ENCODE data around the gene POMT2. TPM values are rescaled to one million over a fixed set of nuclear protein-coding genes. Genes with fewer than 3 reads are reported as not detected.

The POMT2 gene
- polyA plus RNA-seq, 1 donor = 24.4 TPM

DNA sequence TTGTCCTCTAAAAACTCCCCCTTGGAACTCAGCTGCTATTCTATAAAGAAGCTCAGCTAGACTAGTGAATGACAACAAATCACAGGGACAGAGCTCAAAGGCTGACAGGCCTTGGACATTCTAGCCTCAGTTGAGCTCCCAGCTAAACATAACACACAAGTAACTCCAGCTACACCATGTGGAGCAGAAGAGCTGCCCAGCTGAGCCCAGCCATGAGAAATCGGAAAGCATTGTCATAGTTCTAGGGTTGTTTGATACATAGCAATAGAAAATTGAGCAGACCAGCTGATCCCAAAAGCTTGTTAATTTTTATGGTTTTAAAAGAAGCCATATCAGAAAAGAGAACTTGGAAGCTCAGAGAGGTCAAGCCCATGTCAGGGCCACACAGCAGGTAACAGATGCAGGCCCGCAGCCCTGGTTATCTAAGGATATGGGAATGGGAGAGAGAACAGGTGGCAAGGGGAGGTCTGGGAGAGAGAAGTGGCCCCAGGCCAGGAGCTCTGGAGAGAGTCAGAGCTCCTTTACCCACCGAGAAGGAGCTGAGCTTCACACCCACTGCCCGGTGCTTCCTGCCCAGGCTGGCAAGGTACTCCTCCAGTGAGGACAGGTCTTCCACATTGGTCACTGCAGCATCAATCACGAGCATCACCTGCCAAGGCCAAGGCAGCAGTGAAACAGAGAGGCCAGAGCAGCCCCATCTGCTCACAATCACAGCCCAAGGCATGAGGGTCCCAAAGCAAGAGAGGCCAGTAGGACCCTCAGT, 52.6 kb downstream of the POMT2 start:
- no peak for DNase-seq (ENCODE audit: low read depth)

DNA sequence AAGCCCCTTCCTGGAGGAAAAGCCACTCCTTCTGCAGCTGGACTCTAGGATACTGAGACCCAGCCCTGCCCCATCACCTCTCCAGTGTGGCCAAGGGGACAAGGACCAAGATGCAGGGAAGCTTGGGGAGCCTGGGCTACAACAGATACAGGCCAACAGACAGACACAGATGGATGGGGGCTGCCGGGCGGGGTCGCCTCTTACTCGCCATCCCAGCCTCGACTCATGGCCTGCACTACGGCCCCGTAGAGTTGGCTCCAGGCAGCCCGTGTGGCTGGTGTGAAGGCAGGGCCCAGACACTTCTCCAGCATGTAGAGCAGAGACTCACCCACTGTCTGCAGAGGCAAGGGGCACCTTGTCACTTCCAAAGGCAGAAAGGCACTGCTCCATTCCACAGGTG, 54.3 kb downstream of the POMT2 start:
- no peak for DNase-seq (ENCODE audit: low read depth)

DNA sequence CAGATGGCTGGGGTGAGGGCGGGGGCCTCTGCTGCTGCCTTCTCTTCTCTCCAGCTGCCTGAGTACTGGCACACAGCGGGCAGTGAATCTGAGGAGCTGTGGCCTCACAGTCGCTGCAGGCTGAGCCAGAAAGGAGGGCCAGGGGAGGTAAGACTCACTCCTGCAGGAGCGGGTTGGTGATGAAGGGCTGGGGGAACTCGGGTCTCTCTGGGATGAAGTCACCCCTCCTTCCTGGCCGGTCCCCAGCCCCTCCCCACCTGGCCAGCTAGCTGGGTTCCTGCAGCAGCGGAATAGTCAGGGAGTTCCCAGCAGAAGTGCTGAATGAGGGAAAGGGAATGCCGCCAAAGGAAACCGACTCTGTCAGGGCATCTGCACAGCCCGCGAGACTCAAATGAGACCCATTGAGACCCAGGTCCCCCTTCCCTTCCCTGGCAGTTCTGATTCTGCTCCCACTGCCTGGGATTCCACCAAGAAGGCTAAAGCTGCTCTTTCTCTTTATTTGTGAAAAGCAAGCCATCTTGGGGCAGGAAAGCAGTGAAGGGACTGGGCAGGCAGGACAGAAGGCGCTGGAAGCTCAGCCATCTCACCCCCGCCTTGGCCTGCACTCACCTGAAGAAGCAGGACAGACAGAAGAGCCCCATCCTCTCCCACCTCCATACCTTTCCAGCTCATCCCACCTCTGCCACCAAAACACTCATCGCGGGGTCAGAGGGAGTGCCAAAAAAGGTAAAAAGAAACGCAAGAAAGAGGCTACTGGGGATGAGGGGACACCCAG, 54.9 kb downstream of the POMT2 start:
- no peak for DNase-seq (ENCODE audit: low read depth)

DNA sequence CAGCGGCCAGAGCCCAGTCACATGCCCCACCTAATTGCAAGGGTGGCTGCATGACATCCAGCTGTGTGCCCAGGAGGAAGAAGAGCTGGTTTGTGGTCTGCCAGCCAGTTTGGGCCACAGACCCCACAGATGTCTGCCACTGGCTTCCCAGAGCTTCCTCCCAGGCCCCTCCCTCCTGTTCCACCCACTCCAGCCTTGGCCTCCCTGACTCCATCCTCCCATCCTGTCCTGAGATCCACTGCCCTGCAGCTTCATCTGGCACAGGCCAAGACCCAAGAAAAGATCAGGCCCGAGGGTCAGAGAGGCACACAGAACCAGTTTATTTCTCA, 55.5 kb downstream of the POMT2 start:
- no peak for DNase-seq (ENCODE audit: low read depth)

DNA sequence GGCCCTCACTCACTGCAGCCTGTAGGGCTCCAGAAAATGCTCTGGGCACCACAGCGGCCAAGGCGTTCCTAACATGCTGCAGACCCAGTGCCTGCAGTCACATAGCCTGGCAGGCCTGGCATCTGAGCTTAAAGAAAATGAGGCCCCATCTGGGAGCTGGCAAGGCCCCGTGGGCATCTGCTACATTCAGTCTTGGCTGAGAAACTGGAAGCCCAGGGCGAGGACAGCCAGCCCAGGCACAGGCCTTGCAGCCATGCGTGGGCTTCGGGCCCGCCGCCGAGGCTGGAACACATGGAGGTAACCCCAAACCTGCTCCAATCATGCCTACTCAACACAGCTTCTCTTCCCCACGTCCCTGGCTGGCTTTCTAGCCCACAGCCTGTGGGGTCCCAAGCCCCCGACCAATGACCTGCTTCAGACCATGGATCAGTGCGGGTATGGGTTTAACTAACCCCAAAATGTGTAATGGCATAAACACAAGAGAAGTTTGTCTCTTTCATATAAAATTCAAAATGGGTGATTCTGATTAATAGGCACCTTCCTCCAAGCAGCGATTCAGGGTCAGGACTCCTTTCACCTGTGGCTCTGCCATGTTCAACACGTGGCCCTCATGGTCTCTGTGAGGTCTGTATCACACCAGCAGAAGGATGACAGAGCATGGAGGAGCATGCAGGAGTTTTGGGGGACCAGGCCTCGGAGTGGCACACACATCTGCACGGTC, 56.1 kb downstream of the POMT2 start:
- DNase-seq (ENCODE audit: low read depth) = no peak

DNA sequence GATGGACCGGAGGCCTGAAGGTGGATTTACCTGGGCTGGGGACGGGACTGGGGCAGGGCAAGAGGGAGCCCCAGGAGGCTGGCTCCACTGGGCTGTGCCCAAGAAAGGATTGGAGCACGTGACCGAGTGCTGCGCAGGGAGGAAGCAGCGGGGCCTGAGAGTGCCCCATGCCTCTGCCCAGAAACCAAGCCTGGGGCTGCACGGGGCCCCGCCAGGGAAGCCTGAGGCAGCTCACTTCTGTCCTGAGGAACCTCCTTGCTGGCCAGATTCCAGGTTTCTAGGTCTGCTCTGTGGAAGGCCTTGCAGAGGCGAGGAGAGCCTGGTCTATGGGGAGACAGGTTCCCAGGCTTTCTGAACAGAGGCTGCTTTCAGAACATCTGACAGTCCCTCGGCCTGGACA, 60.1 kb downstream of the POMT2 start:
- no peak for DNase-seq (ENCODE audit: low read depth)

DNA sequence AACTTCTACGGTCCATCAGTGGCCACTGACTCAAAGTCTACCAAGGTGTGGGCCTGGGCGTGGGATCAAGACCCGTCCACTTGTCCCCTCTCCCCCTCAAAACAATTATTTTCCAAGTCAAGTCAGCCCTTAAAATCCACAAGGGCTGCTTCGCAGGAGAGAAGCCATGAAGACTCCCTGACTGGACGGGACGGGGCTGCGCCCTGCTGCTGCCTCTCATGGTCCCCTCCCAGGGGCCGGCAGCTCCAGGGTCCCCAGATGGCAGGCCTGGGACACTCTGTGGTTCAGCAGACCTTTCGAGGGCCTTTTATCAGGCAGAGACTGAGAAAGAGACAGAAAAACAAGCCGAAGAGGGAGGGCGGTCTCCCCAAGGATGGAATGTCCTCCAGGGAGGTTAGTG, 60.5 kb downstream of the POMT2 start:
- no peak for DNase-seq (ENCODE audit: low read depth)

DNA sequence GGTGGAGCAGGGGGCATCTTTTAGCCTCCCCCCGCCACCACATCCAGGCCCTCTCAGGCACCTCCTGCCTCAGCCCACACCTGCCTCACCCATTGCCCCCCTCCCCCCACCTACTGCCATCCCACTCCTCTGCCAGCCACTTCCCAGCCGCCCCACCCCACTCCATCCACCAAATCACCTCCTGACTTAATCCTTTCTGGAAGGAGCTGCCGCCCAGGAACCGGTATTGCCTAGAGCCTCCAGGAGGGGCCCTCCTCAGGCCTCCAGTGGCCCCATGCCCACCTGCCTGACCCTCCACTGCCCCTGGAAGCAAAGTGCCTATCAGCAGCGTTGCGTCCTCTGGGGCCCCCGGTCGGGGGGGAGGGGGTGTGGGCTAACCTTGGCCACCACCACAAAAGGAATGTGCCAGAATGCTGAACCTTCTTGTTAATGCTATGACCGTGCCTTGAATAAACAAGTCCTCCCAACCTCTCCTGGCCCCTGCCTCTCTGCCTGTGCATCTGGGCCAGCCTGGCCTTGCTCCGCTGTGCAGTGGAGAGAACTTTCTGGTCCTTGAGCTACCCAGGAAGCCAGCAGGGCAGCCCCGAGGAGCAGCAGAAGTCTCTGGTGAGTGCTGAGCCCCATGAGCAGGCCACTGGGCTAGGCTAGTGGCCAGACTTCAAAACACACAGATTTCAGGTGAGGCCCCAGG, 61.5 kb downstream of the POMT2 start:
- DNase-seq (ENCODE audit: low read depth) = no peak

DNA sequence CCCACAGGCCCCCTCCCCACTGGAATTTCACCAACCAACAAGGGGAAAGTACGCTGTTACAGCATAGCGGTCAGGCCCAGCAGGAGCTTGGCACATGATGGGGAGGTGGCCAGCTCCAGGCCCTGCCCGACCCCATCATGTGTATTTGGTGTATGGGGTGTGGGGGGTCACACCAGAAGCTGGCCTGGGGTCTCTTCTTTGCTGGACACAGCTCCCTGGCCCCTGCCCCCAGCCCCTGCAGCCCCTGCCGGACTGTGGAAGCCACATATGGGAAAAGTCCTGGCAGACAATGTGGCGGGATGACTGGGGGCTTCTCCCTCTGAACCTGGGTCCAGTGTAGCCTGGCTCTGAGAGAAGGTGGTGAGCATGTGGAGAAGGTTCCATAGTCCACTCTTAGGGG, 62.1 kb downstream of the POMT2 start:
- DNase-seq (ENCODE audit: low read depth) = no peak

DNA sequence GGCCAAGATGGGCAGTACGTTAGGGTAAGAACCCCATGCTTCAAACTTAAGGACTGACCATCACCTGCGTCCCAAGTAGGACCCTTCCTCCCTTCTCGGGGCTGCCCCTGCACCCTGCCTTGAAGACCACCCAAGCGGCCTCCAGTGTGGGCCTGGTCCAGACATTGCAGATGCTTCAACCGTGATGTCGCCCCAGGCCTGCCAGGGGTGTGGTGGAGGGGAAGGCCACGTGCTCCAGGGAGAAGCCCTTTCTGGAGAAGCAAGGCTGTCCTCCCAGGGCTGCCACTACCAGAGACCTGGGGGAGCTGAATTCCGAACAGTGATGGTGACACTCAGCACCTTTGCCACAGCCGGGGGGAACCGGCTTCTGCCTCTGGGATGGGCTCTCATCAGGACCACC, 63.0 kb downstream of the POMT2 start:
- no peak for DNase-seq (ENCODE audit: low read depth)

DNA sequence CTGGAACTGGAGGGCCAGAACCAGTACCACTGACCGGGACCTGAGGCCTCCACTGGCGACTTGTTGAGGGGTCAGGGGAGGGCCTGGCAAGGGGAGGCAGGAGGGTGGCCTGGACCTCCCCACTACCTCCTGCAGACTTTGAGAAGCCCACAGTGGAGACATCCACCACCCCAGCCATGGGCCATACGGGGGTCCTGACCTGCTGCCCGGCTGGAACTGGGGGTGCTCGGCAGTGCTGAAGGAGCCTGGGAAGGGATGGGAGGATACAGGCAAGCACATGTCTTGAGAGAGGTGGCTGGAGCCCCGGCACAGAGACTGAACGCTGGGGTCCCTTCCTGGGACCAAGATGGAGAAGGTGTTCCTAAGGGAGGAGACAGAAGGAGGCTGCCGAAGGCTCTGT, 64.0 kb downstream of the POMT2 start:
- DNase-seq (ENCODE audit: low read depth) = no peak

DNA sequence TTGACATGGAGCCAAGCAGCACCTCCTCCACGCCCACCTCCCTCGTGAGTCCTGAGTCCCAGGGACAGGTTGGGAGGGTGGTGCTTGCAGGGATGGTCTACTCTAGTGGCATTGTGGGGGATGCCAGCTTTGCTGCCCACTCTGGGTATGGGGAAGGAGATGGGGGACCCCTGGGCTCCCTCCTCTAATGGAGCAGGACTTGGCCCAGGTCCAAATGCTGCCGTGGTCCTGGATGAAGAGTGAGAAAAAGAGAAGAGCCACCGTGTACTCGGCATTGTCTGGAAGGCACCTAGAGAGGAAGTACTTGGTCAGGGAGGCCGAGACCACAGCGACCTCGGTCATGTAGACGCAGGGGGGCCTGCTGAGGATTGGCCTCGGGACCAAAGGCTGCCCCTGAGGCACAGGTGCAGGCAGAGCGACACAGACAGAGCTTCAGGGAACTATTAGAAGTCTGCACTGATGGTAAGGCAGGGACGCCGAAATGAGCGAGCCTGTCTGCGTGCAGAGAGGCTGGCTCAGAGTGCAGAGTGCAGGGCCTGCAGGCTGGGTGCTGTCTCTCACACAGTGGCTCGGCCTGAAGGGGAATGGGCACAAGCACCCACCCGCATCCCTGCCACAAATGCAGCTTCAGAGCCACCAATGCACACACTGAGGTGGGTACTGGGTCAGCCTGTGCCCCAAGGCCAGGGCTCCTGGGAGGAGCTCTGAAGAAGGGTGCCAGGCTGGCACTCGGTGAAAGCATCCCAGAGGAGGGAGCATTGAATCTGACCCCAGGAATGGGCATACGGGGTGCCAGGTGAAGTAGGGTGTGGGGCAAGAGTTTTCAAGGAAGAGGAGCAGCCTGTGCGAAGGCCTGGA, 67.1 kb downstream of the POMT2 start:
- DNase-seq (ENCODE audit: low read depth) = no peak

DNA sequence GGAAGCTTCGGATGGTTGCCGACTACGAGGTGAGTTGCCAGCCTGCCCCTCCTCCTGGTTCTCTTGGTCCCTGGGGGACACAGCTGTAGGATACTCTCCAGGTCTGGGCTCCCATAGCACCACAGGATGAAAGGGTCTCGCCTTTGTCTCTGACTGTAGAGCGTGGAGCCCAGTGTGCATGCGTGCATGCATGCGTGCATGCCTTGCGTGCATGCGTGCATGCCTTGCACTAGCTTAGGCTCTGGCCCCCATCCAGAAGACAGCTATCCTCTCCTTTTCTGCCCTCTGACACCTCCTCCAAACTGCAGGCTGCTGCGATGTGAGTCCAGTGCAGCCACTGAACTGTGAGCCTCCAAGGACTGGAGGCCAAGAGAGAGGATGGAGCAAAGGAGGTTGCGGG, 68.8 kb downstream of the POMT2 start:
- DNase-seq (ENCODE audit: low read depth) = no peak

DNA sequence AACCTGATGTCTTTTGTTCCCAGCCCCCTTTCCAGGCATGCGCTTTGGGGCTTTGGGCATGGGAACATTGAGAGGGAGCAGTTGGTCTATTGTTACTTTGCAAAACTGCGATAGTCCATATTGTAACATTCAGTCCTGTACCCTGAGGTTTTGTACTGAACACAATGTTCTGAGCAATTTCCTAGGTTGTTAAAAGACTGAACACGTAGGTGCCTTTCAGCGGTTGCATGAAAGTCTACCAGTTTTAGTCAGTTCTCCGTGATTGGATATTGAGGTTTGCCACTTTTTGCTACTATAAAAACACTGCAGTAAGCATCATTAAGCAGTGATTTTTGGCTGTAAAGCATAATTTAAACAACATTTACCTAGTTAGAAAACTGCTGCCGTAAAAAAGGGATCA, 69.8 kb downstream of the POMT2 start:
- no peak for DNase-seq (ENCODE audit: low read depth)

DNA sequence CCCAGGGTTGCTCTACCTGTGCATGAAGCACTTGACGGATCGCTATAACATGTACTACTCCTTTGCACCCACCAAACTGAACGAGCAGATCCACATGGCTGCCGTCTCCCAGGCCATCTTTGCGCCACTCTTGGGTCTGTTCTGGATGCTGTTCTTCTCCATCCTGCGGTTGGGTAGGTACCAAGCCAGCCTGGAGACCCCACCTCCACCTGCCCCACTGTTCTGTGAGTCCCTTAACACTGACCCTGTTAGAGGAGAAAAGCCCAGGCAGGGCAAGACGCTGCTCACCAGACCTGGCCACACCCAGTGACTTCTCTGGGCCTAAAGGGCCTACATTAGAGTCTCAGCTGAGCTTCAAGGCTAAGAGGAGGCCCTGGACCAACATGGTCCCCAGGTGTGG, 71.4 kb downstream of the POMT2 start:
- no peak for DNase-seq (ENCODE audit: low read depth)

DNA sequence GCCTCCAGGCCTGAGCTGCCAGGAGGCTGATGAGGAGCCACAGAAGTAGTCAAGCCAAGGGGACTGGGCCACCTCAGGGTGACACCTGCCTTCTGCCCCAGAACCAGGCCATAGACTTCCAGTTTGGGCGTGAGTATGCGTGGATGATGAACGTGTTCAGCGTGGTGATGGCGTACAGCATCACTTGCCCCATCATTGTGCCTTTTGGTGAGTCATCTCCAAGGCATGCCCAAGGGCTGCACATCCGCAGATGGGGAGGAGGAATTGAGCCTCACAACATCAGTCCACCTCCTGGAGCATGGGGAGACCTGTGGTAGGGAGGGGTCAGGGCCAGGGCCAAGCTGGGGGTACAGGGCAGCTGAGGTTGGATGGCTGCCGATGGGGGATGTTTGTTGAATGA, 72.0 kb downstream of the POMT2 start:
- DNase-seq (ENCODE audit: low read depth) = no peak

DNA sequence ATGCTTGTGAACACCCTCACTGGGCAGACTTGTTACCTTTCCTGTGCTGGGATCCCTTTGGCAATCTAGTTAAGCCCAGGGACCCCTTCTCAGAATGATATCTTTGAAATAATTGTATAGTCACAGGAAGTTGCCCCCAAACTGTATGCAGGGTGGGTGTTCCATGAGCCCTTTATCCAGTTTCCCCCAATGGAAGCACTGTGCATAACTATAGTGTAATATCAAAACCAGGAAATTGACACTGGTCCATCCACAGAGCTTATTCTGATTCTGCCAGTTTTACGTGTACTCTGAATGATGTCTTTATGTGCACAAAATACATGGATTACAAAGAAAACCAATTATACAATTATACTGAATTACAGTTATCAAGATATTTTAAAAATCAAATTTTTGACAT, 73.9 kb downstream of the POMT2 start:
- no peak for DNase-seq (ENCODE audit: low read depth)

DNA sequence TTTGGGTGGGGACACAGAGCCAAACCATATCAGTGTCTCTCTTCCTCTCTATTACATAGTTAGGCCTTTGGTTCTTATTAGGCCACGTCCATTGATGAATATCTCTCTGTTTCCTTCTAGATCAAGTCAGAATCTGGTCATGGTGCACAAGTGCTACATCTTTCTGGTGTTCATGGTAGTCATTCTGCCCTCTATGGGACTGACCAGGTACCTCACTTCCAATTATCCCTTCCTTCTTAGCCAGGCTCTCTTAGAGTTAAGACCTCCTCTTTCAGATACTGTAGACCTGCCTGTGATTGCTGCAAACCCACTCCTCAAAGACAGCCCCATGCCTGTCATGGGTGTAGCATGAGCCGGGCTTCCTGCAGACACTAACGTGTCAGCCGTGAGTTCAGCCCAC, 74.9 kb downstream of the POMT2 start:
- DNase-seq (ENCODE audit: low read depth) = no peak

DNA sequence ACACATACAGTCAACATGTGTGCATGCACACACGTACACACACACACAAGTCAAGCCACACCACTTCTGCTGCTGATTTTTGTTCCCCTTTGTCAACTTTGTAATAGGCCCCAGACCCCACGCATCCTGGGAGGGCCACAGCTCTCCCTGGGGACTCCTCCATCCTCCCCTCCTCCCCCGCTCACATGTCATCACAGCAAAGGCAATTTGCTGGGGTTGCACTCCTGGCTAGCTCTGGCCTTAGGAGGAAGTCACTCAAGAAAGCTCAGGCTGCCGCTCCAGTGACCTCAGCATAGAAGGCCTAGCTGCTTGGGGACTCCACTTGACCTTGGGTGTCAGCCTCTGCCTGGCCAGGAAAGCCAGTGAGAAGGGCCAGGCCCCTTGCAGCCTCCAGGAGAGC, 76.8 kb downstream of the POMT2 start:
- DNase-seq (ENCODE audit: low read depth) = no peak

DNA sequence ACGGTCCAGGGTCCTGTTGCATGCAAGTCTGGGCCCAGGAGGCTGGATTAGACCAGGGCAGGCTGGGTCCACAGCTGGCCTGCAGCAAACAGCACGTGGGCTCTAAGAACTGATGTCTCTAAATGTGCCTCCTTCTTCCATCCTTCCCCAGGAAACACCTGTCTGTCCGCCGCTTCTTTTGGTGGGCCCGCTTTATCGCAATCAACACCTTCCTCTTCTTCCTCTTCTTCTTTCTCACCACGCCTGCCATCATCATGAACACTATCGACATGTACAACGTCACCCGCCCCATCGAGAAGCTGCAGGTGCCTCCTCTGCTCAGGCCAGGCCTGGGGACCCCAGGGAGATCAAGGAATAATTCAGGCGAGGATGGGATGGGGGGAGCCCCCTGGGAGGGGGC, 77.9 kb downstream of the POMT2 start:
- no peak for DNase-seq (ENCODE audit: low read depth)

DNA sequence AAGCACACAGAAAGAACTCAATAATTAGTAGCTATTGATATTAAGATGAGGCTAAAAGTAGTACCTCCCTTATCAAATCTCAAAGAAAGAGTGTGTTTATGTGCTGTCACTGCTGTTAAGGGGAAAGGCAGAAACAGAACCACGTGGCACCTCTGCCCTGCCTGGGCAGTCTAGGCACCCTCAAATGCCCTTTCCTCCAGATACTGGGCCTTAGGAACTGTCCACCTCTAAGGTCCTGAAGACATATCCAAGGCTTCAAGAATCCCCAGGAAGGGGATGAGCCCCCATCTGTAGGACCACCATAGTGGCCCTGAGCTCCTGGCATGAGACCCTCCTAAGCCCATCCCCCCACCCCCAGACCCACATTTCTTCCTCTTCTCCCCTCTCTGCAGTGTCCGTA, 78.7 kb downstream of the POMT2 start:
- DNase-seq (ENCODE audit: low read depth) = no peak
